BE2C (cell line): ENCODE results near the gene ENTR1.

ENCODE experiments used
- DNase-seq: peaks from one replicate; pipeline ENCODE4 v3.0.0-alpha.2; 2020
- H3K27me3 ChIP-seq: fragments of 250-450 bp; sonication (Bioruptor Pico); 2 replicates; pipeline ENCODE4 v1.5.1; 2020; ENCODE audit warnings: mild to moderate bottlenecking
- H3K36me3 ChIP-seq: fragments of 250-450 bp; sonication (Bioruptor Pico); 2 replicates; pipeline ENCODE4 v1.5.1; 2020; ENCODE audit warnings: mild to moderate bottlenecking
- H3K4me1 ChIP-seq: fragments of 250-450 bp; sonication (Bioruptor Pico); 2 replicates; pipeline ENCODE4 v1.5.1; 2020
- H3K4me3 ChIP-seq: 2 replicates; pipeline ENCODE4 v1.5.1; 2011; ENCODE audit warnings: low read depth, low read length
- H3K9me3 ChIP-seq: fragments of 250-450 bp; sonication (Bioruptor Pico); 2 replicates; pipeline ENCODE4 v1.5.1; 2020
- CTCF ChIP-seq: IDR thresholded peaks from 2 replicates; pipeline ENCODE4 v1.5.1; 2012; ENCODE audit warnings: mild to moderate bottlenecking, low read depth, low read length

ENTR1 gene

DNA sequence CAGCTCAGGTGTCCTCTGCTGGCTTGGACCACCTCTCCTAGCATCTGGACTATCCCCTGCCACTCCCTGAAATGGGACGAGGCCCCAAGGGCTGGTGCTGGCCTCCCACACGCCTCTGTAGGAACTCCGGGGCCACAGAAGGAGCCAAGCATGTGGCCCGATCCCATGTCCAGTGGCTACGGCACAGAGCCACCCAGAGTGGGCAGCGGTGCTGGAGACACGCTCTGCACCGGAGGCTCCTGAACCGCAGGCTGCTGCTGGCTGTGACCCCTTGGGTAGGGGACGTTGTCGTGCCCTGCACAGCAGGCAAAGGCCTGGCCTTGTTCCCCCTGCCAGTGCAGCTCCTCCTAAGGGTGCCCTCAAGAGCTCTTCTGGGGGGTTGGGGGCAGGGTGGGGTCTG, 30.5 kb downstream of the ENTR1 start:
- Histone ChIP-seq H3K4me3 (no peak overlapping the region), H3K9me3 (no peaks in the 10 kb centered on the region), H3K4me1 (no peaks in the 10 kb centered on the region), H3K27me3 (no peaks in the 10 kb centered on the region), H3K36me3 (peaks cover 69% of the 10 kb centered on the region)
- TF ChIP-seq CTCF = no peak
- DNase-seq = no peak

DNA sequence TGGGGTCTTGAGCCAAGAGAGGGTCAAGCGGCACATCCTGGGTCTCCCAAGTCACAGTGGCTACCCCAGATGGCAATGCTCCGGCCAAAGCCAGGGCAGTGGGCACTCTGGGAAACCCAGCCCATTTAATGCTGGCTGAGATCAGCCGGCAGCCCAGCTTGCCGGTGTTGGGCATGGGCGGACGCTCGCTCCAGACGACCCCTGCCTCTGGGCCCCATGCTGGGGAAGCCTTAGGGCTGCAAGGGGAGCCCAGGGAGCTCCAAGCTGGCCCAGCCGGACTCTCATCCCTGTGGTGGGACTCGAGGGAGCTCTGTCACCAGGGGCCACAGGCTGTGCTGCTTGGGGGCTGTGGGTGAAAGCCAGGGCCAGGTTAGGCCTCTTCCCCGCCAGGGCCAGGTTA, 31.0 kb downstream of the ENTR1 start:
- Histone ChIP-seq H3K9me3 (no peaks in the 10 kb centered on the region), H3K36me3 (peaks cover 64% of the 10 kb centered on the region), H3K4me3 (no peak overlapping the region), H3K4me1 (no peaks in the 10 kb centered on the region), H3K27me3 (no peaks in the 10 kb centered on the region)
- no peak for TF ChIP-seq CTCF
- no peak for DNase-seq

DNA sequence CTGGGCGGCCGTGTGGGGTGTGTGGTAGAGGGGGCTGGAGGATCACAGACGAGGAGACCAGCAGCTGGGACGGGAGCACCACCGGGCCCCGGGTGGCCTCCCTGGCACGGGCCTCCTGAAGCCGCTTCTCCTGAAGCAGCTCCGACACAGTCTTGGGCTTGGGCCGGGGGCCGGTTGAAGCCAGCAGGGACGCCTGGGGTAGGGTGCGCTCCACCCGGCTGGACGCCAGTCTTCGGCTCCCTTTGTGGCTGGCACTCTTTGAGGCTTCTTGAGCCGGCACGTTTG, 31.5 kb downstream of the ENTR1 start:
- Histone ChIP-seq H3K36me3 (peaks cover 60% of the 10 kb centered on the region), H3K4me3 (no peak overlapping the region), H3K27me3 (no peaks in the 10 kb centered on the region), H3K9me3 (no peaks in the 10 kb centered on the region), H3K4me1 (no peaks in the 10 kb centered on the region; the same call in 1 of the 2 replicates)
- DNase-seq = no peak
- TF ChIP-seq CTCF = no peak

GRCh38 chr9:136378170-136379002, 32.0 kb downstream of the ENTR1 start:
- Histone ChIP-seq H3K27me3 (no peaks in the 10 kb centered on the region), H3K9me3 (no peaks in the 10 kb centered on the region), H3K4me1 (peaks cover 5% of the 10 kb centered on the region), H3K36me3 (peaks cover 56% of the 10 kb centered on the region), H3K4me3 (no peak overlapping the region)
- no peak for TF ChIP-seq CTCF
- no peak for DNase-seq

- peaks cover 14% of the 10 kb centered on the region for H3K4me1 ChIP-seq
- no peak overlapping the region for H3K4me3 ChIP-seq
- no peaks in the 10 kb centered on the region for H3K27me3 ChIP-seq
- H3K36me3 ChIP-seq = peaks cover 48% of the 10 kb centered on the region
- no peak for DNase-seq
- TF ChIP-seq CTCF = no peak
- H3K9me3 ChIP-seq = no peaks in the 10 kb centered on the region
These were observed 32.9 kb downstream of the ENTR1 start for GRCh38 chr9:136377341-136378169.

- H3K9me3 ChIP-seq = no peaks in the 10 kb centered on the region
- H3K4me1 ChIP-seq = peaks cover 18% of the 10 kb centered on the region
- TF ChIP-seq CTCF = no peak
- peaks cover 37% of the 10 kb centered on the region for H3K36me3 ChIP-seq
- no peak overlapping the region for H3K4me3 ChIP-seq
- DNase-seq = no peak
- H3K27me3 ChIP-seq = no peaks in the 10 kb centered on the region
These were observed 34.0 kb downstream of the ENTR1 start for GRCh38 chr9:136376457-136376856.
